T follicular helper cell (primary cell): ENCODE results near the gene SEC23A.
"Not testable (repeated sequence)": the region's sequence is repeated elsewhere in the genome, so short reads cannot be mapped to it uniquely, and the experiment has no call there.

Experiments
- DNase-seq: peaks from one replicate; pipeline ENCODE4 v3.0.0-alpha.2; 2020; ENCODE audit warnings: low read depth

Gene SEC23A

DNA sequence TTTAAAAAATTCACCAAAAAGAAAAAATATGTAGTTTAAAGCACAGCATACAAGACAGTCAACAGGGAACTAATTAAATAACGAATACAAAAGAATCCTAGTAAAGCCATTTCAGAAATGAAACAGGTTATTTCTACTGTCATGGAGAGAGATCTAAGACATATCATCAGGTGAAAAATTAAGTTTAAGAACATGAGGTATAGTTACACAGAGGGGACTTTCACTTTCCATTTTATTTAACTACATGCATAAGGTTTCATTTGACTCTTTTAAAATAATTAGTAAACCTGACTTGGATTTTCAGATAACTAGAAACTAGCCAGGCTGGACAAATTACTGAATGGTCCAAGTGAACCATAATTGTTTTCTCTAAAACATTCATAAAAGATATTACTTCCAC, 11.3 kb downstream of the SEC23A start:
- no peak for DNase-seq

DNA sequence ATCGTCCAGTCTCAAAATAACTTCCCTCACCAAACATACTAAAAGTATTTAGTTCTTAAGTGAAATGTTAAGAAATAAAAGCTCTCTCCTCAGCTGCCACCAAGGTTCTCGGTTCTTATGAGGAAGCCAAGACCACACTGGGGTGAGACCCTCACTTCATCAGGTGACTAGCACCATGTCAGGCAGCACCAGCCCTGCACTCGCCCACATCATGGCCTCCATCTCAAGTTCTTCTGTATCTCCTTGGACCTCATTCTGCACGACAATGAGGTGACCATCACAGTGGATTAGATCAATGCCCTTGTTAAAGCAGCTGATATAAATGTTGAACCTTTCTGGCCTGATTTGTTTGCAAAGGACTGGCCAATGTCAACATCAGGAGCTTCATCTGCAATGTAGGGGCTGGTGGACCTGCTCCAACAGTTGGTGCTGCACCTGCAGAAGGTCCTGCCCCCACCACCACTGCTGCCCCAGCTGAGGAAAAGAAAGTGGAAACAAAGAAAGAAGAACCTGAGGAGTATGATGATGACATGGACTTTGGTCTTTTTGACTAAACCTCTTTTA, 12.4 kb downstream of the SEC23A start:
- DNase-seq, result no peak

DNA sequence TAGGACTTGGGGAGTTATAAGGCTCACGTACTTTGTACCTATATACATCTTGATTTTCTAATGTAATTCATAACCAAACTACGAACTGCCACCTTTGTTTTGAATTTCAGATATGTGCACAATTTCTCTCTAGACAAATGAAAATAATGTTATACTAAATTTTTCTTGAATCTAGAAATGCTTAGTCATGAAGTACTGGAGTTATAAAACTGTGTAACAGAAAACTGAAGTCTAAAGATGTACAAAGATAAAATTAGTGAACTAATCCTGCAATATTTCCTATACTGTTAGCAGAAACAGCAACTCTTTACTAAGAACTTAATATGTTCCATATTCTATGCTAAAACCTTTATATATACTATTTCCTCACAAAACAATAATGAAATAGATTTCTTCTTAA, 15.5 kb downstream of the SEC23A start:
- no peak for DNase-seq

DNA sequence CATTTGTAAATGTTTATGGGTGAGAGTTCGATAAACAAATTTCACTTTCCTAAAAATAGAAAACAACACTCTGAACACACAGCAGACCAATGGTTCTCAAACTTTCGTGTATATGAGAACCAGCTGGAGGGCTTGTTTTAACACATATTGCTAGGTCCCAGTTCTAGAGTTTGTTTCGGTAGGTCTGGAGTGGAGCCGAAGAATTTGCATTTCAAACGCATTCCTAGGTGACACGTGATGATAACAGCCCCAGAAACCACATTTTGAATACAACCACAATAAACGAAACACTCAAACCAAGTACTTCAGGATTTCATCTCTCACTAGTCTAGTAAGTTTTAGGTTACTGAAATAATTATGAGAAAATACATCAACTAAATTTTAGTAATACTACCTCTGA, 17.1 kb downstream of the SEC23A start:
- DNase-seq, result no peak

DNA sequence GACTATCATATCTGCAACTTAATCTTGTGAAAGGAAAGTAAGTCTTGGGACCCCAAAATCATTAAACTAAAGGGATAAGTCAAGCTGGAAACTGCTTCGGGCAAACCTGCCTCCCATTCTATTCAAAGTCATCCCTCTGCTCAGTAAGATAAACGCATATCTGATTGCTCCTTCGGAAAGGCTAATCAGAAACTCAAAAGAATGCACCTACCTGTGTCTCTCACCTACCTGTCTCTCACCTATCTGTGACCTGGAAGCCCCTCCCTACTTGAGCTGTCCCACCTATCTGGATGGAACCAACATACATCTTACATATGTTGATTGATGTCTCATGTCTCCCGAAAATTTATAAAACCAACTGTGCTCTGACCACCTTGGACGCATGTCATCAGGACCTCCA, 19.9 kb downstream of the SEC23A start:
- no peak for DNase-seq

DNA sequence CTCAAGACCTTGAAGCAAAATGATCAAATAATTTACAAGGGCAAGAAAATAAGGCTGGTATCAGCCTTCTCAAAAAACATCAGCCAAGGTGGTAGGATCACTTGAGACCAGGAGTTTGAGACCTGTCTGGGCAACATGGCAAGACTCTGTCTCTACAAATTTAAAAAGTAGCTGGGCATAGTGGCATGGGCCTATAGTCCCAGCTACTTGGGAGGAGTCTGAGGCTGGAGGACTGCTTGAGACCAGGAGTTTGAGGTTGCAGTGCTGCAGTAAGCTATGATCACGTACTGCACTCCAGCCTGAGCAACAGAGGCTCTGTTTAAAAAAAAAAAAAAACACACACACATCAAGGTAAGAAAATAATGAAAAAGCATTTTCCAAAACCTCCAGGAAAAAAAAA, 22.1 kb downstream of the SEC23A start:
- no peak for DNase-seq

DNA sequence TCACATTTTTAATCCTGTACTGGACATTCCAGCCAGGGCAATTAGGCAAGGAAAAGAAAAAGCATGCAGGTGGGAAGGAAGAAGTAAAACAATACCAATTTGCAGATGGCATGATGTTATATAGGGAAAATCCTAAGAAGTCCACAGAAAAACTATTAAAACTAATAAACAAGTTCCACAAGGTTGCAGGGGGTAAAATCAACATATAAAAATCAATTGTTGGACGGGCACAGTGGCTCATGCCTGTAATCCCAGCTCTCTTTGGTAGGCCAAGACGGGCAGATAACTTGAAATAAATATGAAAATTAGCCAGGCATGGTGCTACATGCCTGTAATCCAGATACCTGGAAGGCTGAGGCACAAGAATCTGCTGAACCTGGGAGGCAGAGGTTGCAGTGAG, 31.9 kb downstream of the SEC23A start:
- no peak for DNase-seq

DNA sequence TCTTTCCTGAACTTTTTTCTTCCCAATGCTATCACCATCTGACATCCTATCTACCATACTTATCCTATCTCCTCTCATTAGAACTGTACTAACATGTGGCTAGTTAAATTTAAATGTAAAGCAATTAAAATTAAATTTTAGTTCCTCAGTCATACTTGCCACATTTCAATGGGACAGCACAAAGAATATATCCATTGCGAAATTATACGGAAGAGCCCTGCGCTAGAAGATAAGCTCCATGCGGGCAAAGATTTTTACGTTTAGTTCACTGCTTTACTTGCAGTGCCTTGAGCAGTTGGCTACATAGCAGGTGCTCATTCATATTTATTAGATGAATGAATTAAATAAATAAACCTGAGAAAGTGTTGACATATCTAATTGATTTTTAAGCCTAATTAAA, 33.1 kb downstream of the SEC23A start:
- no peak for DNase-seq

DNA sequence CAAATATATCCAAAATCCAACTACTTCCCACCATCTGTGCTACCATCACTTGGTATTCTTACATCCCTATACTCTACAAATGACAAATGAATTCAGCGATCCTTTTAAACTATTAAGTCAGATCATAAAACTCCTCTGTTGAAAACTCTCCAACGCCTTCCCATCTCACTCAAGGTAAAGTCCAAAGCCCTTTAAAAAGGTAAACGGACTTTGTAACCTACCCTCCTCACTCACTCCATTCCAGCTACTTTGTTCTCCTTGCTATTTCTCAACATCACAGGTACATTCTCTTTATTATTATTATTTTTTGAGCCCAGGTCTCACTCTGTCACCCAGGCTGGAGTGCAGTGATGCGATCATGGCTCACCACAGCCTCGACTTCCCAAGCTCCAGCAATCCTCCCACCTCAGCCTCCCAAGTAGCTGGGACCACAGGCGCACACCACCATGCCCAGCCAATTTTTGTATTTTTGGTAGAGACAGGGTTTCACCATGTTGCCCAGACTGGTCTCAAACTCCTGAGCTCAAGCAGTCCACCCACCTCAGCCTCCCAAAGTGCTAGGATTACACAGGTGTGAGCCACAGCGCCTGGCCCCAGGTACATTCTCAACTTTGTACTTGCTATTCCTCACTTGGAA, 33.7 kb downstream of the SEC23A start:
- DNase-seq, result not testable (repeated sequence)

DNA sequence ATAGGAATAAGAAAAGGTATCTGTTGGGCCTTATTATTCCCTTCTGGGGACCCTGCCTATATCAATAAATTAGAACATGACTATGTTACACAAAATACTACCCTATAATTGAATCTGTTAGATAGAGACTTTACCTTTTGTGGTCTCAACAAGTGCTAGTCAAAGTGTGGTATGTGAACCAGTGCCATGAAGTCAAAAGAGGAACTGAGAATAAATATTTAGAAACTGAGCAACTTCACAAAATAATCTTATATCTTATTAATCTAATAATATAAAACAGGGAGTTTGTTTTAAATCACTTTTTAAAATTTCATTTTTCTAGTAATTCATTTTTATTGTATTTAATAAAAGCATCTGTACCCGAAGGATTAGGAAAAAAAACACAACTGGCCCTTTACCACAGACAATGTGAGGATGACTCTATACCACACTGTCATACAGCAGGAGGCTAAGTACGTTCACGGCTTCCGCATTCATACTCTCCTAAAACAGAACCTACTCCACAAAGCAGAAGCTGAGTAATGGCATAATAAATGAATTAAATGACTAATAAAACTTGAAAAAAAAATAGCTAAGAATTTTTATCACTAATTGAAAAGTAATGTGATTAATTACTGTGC, 42.1 kb downstream of the SEC23A start:
- no peak for DNase-seq

DNA sequence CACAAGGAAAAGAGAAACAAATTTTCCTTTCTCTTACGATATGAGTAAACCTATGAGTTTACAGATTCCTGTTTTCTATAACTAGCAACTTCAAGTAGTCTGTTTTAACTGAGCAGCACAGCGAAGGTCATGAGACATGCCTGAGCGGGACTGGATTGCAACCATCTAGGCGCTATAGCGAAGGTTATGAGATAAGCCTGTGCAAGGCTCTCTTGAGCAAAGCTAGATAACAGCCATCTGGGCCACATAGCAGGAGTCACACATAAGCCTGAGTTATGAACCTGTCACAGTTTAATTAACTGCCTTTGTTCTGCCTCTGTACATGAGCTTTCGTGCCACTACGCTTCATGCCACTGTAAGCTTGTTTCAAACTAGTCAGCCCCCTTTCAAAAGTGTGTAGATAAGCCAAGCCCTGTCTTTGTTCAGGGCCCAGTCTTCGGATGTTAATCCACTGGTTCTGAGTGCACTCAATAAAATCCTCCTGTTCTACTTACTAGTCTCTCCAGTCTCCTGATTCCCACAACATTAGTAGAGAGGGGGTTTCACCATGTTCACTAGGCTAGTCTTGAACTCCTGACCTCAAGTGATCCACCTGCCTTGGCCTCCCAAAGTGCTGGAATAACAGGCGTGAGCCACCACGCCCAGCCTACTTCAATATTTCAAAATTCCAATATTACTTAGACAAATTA, 47.1 kb downstream of the SEC23A start:
- no peak for DNase-seq

DNA sequence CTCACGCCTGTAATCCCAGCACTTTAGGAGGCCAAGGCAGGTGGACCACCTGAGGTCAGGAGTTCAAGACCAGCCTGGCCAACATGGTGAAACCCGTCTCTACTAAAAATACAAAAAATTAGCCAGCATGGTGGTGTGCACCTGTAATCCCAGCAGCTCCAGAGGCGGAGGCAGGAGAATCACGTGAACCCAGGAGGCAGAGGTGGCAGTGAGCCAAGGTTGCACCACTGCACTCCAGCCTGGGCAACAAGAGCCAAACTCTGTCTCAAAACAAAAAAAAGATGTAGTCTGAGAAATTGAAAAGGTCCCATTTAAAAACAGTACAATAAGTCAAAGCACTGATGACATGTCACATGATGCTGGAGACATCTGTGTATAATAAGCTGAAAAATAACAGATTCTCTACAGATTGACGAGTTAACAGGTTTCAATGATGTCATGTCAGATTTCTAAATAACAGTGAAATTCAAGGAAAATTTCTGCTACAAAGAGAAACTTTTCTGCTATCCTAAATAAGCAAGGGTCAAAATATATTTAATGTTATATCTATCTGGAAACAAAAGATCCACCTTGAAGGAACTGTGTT, 50.1 kb downstream of the SEC23A start:
- DNase-seq, result not testable (repeated sequence)

DNA sequence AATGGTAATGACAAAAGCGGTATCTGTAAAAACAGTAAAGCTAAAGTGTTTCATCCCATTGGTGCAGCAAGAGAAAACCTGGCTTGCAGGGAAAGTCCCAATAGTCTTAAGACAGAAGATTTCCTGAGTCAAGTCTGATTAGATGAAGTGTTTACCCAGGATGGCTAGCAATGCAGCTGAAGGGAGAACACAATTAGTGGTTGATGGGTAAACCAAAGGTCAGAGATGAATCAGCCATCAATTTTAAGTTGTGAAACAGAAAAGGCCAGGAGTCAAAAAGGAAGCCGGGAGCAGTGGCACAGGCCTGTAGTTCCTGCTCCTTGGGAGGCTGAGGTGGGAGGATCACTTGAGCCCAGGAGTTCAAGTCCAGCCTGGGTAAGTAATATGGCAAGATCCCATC, 52.6 kb downstream of the SEC23A start:
- no peak for DNase-seq

DNA sequence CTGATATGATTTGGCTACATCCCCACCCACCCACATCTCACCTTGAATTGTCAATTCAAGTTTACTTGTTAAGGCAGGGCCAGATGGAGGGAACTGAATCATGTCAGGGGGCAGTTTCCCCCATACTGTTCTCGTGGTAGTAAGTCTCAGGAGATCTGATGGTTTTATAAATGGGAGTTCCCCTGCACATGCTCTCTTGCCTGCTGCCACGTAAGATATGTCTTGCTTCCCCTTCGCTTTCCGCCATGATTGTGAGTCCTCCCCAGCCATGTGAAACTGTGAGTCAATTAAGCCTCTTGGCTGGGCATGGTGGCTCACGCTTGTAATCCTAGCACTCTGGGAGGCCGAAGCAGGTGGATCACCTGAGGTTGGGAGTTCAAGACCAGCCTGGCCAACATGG, 57.1 kb downstream of the SEC23A start:
- DNase-seq, result not testable (repeated sequence)

DNA sequence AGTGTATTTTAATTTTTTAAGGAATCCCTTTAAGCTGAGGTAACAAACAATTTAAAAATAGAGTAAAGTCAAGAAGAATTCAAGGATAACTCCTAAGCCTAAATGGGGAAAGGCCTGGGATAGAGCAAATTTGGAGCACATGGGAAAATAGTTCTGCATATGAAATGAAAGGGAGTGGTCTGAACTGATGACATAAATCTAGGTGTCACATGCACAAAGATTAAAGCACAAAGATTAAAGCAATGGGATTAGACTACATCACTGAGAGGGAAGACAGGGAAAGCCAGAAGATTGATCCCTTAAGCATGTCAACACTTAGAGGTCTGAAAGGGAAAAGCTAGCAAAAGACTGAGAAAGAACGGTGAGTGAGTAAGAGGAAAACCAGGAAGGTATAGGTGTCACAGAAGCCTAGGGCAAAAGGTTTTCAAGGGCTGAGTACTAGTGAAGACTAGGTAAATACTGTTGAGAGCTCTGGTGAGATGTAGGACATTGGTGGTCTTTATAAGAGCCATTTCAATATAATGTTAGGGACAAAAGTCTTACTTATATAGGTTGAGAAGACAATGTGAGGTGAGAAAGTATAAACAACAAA, 59.6 kb downstream of the SEC23A start:
- DNase-seq, result no peak

DNA sequence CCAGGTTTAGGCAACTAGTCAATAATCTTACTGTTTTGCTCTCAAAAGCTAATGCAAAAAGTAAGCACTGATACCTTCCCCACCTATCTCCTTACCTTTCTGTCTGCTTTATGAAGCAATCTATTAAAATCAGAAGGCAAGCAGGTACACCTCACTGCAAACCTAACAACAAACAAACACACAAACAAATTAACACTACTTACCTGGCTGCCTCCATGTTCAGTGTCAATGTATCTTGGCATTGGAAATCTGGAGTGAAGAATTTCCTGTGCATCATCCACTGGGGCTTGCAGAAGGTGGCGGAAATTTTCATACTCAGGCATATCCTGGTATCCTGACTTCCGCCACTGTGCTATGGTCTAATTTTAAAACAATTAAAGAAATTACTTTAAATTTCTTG, 62.5 kb downstream of the SEC23A start:
- no peak for DNase-seq

DNA sequence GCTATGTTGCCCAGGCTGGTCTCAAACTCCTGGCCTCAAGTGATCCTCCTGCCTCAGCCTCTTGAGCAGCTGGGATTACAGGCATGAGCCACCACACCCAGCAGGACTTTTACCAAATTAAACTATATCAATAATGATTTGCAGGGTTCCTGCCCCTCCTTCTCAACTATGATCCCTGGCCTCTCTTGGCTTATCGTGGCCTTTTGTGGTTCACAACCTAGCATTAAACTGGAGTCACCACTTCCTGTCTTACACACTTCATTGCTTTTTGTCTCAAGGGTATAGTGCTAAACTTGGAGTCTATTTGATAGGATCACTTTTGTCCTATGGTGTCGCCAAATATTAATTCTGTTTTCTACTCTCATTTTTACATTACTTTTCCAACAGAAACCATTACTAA, 64.5 kb downstream of the SEC23A start:
- DNase-seq, result no peak

DNA sequence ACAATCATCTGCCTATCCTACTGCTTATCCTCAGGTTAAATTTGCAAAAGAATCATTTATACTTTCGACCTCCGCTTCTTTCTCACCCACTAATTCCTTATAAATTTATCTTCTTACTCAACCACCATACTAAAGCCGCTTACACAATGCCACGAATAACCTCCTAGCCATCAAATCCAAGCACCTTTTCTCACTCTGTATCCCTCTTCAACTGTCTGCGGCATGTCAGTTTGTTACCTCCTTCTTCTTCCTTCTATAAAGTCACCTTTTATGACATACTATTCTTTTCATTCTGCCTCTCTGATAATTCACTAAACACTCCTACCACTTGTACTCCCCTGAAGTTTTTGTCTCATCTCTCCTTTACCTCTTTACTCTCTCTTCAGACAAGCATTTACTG, 66.3 kb downstream of the SEC23A start:
- no peak for DNase-seq

DNA sequence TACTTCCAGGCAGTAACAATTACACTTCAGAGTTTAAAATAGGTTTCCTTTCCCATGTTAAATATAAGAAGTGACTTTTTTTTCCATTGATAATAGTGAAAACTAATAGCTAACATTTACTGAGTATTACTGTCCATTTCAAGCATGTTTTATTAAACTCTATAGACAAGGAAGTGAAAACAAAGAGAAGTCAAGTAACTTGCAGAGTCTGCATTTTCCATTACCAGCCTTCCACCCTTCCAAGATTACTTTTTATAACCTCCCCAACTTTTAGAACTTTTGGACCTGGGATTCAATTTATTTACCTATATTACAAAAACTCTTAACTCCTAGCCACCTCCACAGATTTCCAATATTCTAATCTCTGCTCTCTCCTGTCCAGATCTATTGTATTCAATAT, 67.7 kb downstream of the SEC23A start:
- DNase-seq, result no peak

DNA sequence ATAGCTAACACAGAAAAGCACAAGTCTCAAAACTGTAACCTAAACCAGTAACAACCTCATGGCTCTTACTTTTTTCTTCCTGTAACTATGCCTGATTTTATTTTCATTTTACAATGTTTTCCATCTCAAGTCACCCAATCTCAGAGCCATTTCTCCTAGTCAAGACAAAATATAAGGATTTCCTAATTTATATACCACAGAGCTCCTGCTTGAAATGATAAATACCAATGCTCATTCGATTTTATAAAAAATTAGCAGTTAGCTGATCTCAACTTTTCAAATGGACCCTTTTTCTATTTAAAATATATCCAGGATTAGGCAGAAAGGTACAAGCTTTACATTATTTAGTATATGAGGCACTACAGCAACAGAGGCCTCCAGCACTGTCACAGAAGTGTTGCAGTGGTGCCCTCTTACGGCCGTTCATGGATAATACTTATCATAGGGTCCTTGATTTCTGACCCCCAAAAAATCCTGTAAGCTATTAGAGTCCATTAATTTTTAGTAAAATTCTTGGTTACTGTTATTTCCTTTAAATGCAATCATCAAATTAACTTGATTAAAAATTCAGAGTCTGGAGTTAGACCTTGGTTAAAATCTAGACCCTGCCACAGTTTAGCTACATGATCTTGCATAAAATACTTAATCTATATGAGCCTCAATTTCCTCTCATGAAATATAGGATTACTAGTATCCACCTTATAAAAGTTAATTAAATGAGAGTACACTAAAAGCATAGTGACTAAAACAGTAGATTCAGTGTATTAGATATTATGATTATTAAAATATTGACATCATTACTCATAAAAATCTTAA, 68.3 kb downstream of the SEC23A start:
- DNase-seq, result no peak

DNA sequence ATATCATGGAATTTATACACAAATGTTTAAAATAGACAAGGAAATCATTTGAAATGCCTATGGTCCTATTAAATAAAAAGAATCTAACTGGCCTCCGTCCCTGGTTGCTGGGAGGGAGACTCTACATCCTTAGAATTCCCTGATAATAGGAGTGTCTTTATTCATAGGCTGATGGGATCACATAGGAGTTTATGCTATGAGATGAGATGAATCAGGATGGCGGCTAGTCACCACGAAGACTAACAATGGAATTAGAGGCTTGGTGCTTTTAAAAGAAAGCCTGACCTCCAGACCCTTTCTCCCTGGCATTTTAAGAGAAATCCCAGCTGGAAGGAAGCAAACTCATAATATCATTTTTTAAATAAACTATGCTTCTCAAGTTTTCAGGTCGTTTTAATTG, 69.7 kb downstream of the SEC23A start:
- no peak for DNase-seq

DNA sequence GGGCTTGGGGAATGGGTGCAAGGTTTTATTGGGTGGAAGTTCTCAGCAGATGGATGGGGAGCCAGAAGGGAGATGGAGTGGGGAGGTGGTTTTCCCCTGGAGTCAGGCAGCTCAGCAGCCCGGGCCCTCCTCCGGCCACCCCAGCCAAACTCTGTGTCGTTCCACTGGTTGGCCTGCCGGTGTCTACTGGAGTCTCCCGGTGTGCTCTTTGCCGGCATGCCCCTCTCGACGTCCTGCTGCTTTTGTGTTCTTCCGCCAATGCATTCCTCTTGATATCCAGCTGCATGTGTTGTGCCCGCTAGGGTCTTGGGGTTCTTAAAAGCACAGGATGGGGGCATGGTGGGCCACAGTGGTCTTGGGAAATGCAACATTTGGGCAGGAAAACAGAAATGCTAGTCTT, 72.8 kb downstream of the SEC23A start:
- DNase-seq, result no peak
